ENCODE results near the gene HS2ST1.

Gene HS2ST1

GRCh38 chr1:87045761-87046304, 131.4 kb downstream of the HS2ST1 start:
- H3K4me3 ChIP-seq (ENCODE audit: low read length) = no peak overlapping the region
- no peaks in the 10 kb centered on the region for H3K36me3 ChIP-seq (ENCODE audit: control insufficient read depth, insufficient read depth, low read length)
- H3K4me1 ChIP-seq (ENCODE audit: control insufficient read depth, insufficient read depth, low read length) = no peaks in the 10 kb centered on the region
- no peak overlapping the region for H3K27ac ChIP-seq (ENCODE audit: low read depth, low read length)
- H3K27me3 ChIP-seq (ENCODE audit: control insufficient read depth, insufficient read depth, low read length) = no peaks in the 10 kb centered on the region
- no peak overlapping the region for H3K9ac ChIP-seq (ENCODE audit: low read length)

- H3K27ac ChIP-seq (ENCODE audit: low read depth, low read length) = no peak overlapping the region
- no peak overlapping the region for H3K4me3 ChIP-seq (ENCODE audit: low read length)
- no peaks in the 10 kb centered on the region for H3K27me3 ChIP-seq (ENCODE audit: control insufficient read depth, insufficient read depth, low read length)
- no peak overlapping the region for H3K9ac ChIP-seq (ENCODE audit: low read length)
- H3K36me3 ChIP-seq (ENCODE audit: control insufficient read depth, insufficient read depth, low read length) = no peaks in the 10 kb centered on the region
- H3K4me1 ChIP-seq (ENCODE audit: control insufficient read depth, insufficient read depth, low read length) = no peaks in the 10 kb centered on the region
Observed at GRCh38 chr1:87046951-87047350, 132.5 kb downstream of the HS2ST1 start.

GRCh38 chr1:87048237-87048636, 133.8 kb downstream of the HS2ST1 start:
- Histone ChIP-seq H3K9ac (ENCODE audit: low read length) (no peak overlapping the region), H3K4me3 (ENCODE audit: low read length) (no peak overlapping the region), H3K27me3 (ENCODE audit: control insufficient read depth, insufficient read depth, low read length) (no peaks in the 10 kb centered on the region), H3K36me3 (ENCODE audit: control insufficient read depth, insufficient read depth, low read length) (no peaks in the 10 kb centered on the region), H3K27ac (ENCODE audit: low read depth, low read length) (no peak overlapping the region), H3K4me1 (ENCODE audit: control insufficient read depth, insufficient read depth, low read length) (no peaks in the 10 kb centered on the region)

- H3K9ac ChIP-seq (ENCODE audit: low read length) = no peak overlapping the region
- H3K27me3 ChIP-seq (ENCODE audit: control insufficient read depth, insufficient read depth, low read length) = no peaks in the 10 kb centered on the region
- H3K27ac ChIP-seq (ENCODE audit: low read depth, low read length) = no peak overlapping the region
- no peak overlapping the region for H3K4me3 ChIP-seq (ENCODE audit: low read length)
- H3K36me3 ChIP-seq (ENCODE audit: control insufficient read depth, insufficient read depth, low read length) = no peaks in the 10 kb centered on the region
- no peaks in the 10 kb centered on the region for H3K4me1 ChIP-seq (ENCODE audit: control insufficient read depth, insufficient read depth, low read length)
Observed at GRCh38 chr1:87051965-87052364, 137.5 kb downstream of the HS2ST1 start.

GRCh38 chr1:87052400-87052799, 138.0 kb downstream of the HS2ST1 start:
- H3K27me3 ChIP-seq (ENCODE audit: control insufficient read depth, insufficient read depth, low read length) = no peaks in the 10 kb centered on the region
- no peak overlapping the region for H3K4me3 ChIP-seq (ENCODE audit: low read length)
- no peak overlapping the region for H3K27ac ChIP-seq (ENCODE audit: low read depth, low read length)
- H3K4me1 ChIP-seq (ENCODE audit: control insufficient read depth, insufficient read depth, low read length) = no peaks in the 10 kb centered on the region
- no peaks in the 10 kb centered on the region for H3K36me3 ChIP-seq (ENCODE audit: control insufficient read depth, insufficient read depth, low read length)
- H3K9ac ChIP-seq (ENCODE audit: low read length) = no peak overlapping the region

GRCh38 chr1:87052961-87053360, 138.5 kb downstream of the HS2ST1 start:
- Histone ChIP-seq H3K9ac (ENCODE audit: low read length) (no peak overlapping the region), H3K36me3 (ENCODE audit: control insufficient read depth, insufficient read depth, low read length) (no peaks in the 10 kb centered on the region), H3K4me3 (ENCODE audit: low read length) (no peak overlapping the region), H3K27me3 (ENCODE audit: control insufficient read depth, insufficient read depth, low read length) (no peaks in the 10 kb centered on the region), H3K27ac (ENCODE audit: low read depth, low read length) (no peak overlapping the region), H3K4me1 (ENCODE audit: control insufficient read depth, insufficient read depth, low read length) (no peaks in the 10 kb centered on the region)

GRCh38 chr1:87053446-87053845, 139.0 kb downstream of the HS2ST1 start:
- Histone ChIP-seq H3K27ac (ENCODE audit: low read depth, low read length) (no peak overlapping the region), H3K36me3 (ENCODE audit: control insufficient read depth, insufficient read depth, low read length) (no peaks in the 10 kb centered on the region), H3K27me3 (ENCODE audit: control insufficient read depth, insufficient read depth, low read length) (no peaks in the 10 kb centered on the region), H3K4me3 (ENCODE audit: low read length) (no peak overlapping the region), H3K4me1 (ENCODE audit: control insufficient read depth, insufficient read depth, low read length) (no peaks in the 10 kb centered on the region), H3K9ac (ENCODE audit: low read length) (no peak overlapping the region)

- no peaks in the 10 kb centered on the region for H3K36me3 ChIP-seq (ENCODE audit: control insufficient read depth, insufficient read depth, low read length)
- H3K27ac ChIP-seq (ENCODE audit: low read depth, low read length) = no peak overlapping the region
Observed at GRCh38 chr1:87056974-87057373, 142.5 kb downstream of the HS2ST1 start.

GRCh38 chr1:87058343-87058649, 143.9 kb downstream of the HS2ST1 start:
- no peak overlapping the region for H3K27ac ChIP-seq (ENCODE audit: low read depth, low read length)
- H3K4me3 ChIP-seq (ENCODE audit: low read length) = no peak overlapping the region
- no peaks in the 10 kb centered on the region for H3K4me1 ChIP-seq (ENCODE audit: control insufficient read depth, insufficient read depth, low read length)
- H3K9ac ChIP-seq (ENCODE audit: low read length) = no peak overlapping the region
- no peaks in the 10 kb centered on the region for H3K36me3 ChIP-seq (ENCODE audit: control insufficient read depth, insufficient read depth, low read length)
- no peaks in the 10 kb centered on the region for H3K27me3 ChIP-seq (ENCODE audit: control insufficient read depth, insufficient read depth, low read length)

More at GRCh38 chr1:87056974-87057373, 142.5 kb downstream of the HS2ST1 start:
- Histone ChIP-seq H3K4me1 (ENCODE audit: control insufficient read depth, insufficient read depth, low read length) (no peaks in the 10 kb centered on the region), H3K27me3 (ENCODE audit: control insufficient read depth, insufficient read depth, low read length) (no peaks in the 10 kb centered on the region), H3K9ac (ENCODE audit: low read length) (no peak overlapping the region), H3K4me3 (ENCODE audit: low read length) (no peak overlapping the region)

- Histone ChIP-seq H3K4me1 (ENCODE audit: control insufficient read depth, insufficient read depth, low read length) (no peaks in the 10 kb centered on the region), H3K4me3 (ENCODE audit: low read length) (no peak overlapping the region), H3K27me3 (ENCODE audit: control insufficient read depth, insufficient read depth, low read length) (no peaks in the 10 kb centered on the region), H3K36me3 (ENCODE audit: control insufficient read depth, insufficient read depth, low read length) (no peaks in the 10 kb centered on the region), H3K9ac (ENCODE audit: low read length) (no peak overlapping the region), H3K27ac (ENCODE audit: low read depth, low read length) (no peak overlapping the region)
Observed at GRCh38 chr1:87061742-87062156, 147.3 kb downstream of the HS2ST1 start.

- Histone ChIP-seq H3K4me3 (ENCODE audit: low read length) (no peak overlapping the region), H3K27ac (ENCODE audit: low read depth, low read length) (no peak overlapping the region), H3K27me3 (ENCODE audit: control insufficient read depth, insufficient read depth, low read length) (no peaks in the 10 kb centered on the region), H3K4me1 (ENCODE audit: control insufficient read depth, insufficient read depth, low read length) (no peaks in the 10 kb centered on the region), H3K36me3 (ENCODE audit: control insufficient read depth, insufficient read depth, low read length) (no peaks in the 10 kb centered on the region), H3K9ac (ENCODE audit: low read length) (no peak overlapping the region)
Observed at GRCh38 chr1:87062687-87063086, 148.3 kb downstream of the HS2ST1 start.

- H3K4me1 ChIP-seq (ENCODE audit: control insufficient read depth, insufficient read depth, low read length) = no peaks in the 10 kb centered on the region
- no peak overlapping the region for H3K4me3 ChIP-seq (ENCODE audit: low read length)
- no peaks in the 10 kb centered on the region for H3K36me3 ChIP-seq (ENCODE audit: control insufficient read depth, insufficient read depth, low read length)
- no peak overlapping the region for H3K27ac ChIP-seq (ENCODE audit: low read depth, low read length)
- no peak overlapping the region for H3K9ac ChIP-seq (ENCODE audit: low read length)
- H3K27me3 ChIP-seq (ENCODE audit: control insufficient read depth, insufficient read depth, low read length) = no peaks in the 10 kb centered on the region
Observed at GRCh38 chr1:87064309-87064708, 149.9 kb downstream of the HS2ST1 start.

GRCh38 chr1:87064986-87065385, 150.6 kb downstream of the HS2ST1 start:
- H3K27me3 ChIP-seq (ENCODE audit: control insufficient read depth, insufficient read depth, low read length) = no peaks in the 10 kb centered on the region
- H3K36me3 ChIP-seq (ENCODE audit: control insufficient read depth, insufficient read depth, low read length) = no peaks in the 10 kb centered on the region
- H3K9ac ChIP-seq (ENCODE audit: low read length) = no peak overlapping the region
- no peak overlapping the region for H3K4me3 ChIP-seq (ENCODE audit: low read length)
- H3K27ac ChIP-seq (ENCODE audit: low read depth, low read length) = no peak overlapping the region
- H3K4me1 ChIP-seq (ENCODE audit: control insufficient read depth, insufficient read depth, low read length) = no peaks in the 10 kb centered on the region
